ENCODE data around the gene TMEM218. TPM values are rescaled to one million over a fixed set of nuclear protein-coding genes. Genes with fewer than 3 reads are reported as not detected.

Gene TMEM218
- total RNA-seq, 1 donor from 2014 or later: 30.4 TPM

DNA sequence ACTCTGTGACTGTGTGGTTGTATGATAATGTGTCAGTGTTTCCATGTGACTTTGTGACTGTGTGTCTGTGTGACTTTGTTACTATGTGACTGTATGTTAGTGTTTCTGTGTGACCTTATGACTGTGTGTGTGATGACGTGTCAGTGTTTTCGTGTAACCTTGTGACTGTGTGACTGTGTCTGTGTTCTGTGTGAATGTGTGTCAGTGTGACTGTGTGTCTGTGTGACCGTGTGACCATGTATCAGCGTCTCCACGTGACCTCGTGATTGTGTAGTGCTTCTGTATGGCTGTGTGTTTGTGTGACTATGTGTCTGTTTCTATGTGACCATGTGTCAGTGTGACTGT, 43.6 kb upstream of the TMEM218 start:
- peak overlapping the region; percentile 15 for H3K27ac Mint-ChIP-seq (ENCODE audit: unreplicated experiment)
- no peak overlapping the region for H3K4me3 Mint-ChIP-seq
- no peak for DNase-seq (ENCODE audit: low read depth, low spot score)
- TF ChIP-seq, protein P1, sequence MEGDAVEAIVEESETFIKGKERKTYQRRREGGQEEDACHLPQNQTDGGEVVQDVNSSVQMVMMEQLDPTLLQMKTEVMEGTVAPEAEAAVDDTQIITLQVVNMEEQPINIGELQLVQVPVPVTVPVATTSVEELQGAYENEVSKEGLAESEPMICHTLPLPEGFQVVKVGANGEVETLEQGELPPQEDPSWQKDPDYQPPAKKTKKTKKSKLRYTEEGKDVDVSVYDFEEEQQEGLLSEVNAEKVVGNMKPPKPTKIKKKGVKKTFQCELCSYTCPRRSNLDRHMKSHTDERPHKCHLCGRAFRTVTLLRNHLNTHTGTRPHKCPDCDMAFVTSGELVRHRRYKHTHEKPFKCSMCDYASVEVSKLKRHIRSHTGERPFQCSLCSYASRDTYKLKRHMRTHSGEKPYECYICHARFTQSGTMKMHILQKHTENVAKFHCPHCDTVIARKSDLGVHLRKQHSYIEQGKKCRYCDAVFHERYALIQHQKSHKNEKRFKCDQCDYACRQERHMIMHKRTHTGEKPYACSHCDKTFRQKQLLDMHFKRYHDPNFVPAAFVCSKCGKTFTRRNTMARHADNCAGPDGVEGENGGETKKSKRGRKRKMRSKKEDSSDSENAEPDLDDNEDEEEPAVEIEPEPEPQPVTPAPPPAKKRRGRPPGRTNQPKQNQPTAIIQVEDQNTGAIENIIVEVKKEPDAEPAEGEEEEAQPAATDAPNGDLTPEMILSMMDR (conservative IDR thresholded peaks at IDR 0.05): no peak
- H3K36me3 Mint-ChIP-seq (ENCODE audit: low read depth): peaks cover 5% of the 10 kb centered on the region
- no peaks in the 10 kb centered on the region for H3K9me3 Mint-ChIP-seq
- H3K4me1 Mint-ChIP-seq: peaks cover 41% of the 10 kb centered on the region
- H3K27me3 Mint-ChIP-seq (ENCODE audit: low read depth): peaks cover 3% of the 10 kb centered on the region

DNA sequence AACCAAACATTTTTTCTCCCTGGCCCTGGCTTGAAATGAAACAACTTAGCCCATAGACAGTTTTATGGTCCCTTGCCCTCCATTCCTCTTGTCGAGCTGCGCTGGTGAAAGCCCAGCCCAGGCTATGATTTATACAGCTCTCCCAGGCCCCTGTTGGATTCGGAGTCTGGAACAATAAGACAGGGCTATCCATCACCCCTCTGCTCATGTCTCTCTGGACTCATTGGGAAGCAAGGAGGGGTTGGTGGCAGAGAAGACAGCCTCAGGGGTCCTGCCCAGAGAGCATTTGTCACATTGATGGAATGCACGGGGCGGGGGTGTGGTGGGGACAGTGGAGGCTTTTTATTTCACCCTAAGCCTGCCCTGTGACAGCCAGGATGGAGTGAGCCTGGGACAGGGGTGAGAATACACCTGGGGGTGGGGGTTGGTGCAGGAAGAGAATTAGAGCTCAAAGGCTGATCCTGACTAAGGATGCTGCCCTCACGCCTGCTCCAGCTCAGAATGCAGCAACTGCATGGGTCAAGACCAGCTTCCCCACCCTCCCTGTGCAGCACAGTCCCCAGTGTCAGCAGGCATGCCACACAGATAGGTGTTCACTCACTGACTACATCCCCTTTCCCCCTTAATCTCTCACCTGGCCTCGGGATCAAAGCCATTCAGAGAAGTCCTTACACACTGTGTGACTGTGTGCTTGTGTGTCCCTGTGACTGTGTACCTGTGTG, 43.1 kb upstream of the TMEM218 start:
- H3K4me1 Mint-ChIP-seq: peaks cover 39% of the 10 kb centered on the region
- H3K36me3 Mint-ChIP-seq (ENCODE audit: low read depth): peaks cover 5% of the 10 kb centered on the region
- peak overlapping the region; percentile 2 for H3K4me3 Mint-ChIP-seq
- peaks cover 3% of the 10 kb centered on the region for H3K27me3 Mint-ChIP-seq (ENCODE audit: low read depth)
- no peak for DNase-seq (ENCODE audit: low read depth, low spot score)
- H3K27ac Mint-ChIP-seq (ENCODE audit: unreplicated experiment): peak overlapping the region; percentile 2
- H3K9me3 Mint-ChIP-seq: no peaks in the 10 kb centered on the region
- TF ChIP-seq, protein P1 (conservative IDR thresholded peaks at IDR 0.05): no peak

DNA sequence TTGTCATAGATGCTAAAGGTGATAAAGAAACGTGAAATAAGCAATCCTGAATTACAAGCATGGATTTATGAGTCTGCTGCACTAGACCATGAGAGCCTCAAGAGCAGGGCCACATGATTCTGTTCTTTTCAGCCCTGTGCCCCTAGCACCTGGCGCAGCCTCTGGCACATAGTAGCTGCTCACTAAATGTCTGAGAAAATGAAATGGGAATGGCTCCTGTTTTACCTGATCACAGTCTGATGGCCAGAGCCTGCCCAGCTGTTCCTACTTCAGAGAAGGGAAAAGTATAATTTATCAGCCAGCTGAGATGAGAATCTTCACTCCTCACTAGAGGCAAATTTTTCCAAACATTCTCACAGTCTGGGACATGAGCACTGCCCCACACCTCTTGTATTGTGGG, 42.4 kb upstream of the TMEM218 start:
- Mint-ChIP-seq H3K36me3 (ENCODE audit: low read depth) (peaks cover 5% of the 10 kb centered on the region), H3K4me1 (peaks cover 39% of the 10 kb centered on the region), H3K27me3 (ENCODE audit: low read depth) (peaks cover 3% of the 10 kb centered on the region), H3K9me3 (no peaks in the 10 kb centered on the region), H3K27ac (ENCODE audit: unreplicated experiment) (no peak overlapping the region), H3K4me3 (no peak overlapping the region)
- TF ChIP-seq, protein P1 (conservative IDR thresholded peaks at IDR 0.05): no peak
- no peak for DNase-seq (ENCODE audit: low read depth, low spot score)

DNA sequence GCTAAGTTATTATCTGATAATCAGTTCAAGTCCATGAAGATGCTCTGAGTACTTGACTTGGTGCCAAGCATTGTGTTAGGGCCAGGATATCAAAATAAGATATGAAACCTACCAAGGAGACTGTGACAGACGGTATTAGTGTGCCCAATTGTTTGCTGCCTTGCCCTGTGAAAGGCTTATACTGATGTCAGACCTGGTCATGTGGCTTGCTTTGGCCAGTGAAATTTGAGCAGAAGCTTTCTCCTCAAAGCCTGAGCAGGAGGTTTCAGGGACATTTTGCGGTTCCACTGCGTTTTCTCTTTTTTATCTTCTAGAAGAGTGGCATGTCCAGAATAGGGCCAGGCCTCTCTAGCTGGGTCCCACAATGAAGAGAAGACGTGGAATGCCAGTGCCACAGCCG, 37.3 kb upstream of the TMEM218 start:
- TF ChIP-seq, protein P1 (conservative IDR thresholded peaks at IDR 0.05): no peak
- Mint-ChIP-seq H3K4me1 (no peaks in the 10 kb centered on the region), H3K9me3 (no peaks in the 10 kb centered on the region), H3K27me3 (ENCODE audit: low read depth) (no peaks in the 10 kb centered on the region), H3K36me3 (ENCODE audit: low read depth) (no peaks in the 10 kb centered on the region), H3K27ac (ENCODE audit: unreplicated experiment) (no peak overlapping the region), H3K4me3 (no peak overlapping the region)
- DNase-seq (ENCODE audit: low read depth, low spot score): no peak

DNA sequence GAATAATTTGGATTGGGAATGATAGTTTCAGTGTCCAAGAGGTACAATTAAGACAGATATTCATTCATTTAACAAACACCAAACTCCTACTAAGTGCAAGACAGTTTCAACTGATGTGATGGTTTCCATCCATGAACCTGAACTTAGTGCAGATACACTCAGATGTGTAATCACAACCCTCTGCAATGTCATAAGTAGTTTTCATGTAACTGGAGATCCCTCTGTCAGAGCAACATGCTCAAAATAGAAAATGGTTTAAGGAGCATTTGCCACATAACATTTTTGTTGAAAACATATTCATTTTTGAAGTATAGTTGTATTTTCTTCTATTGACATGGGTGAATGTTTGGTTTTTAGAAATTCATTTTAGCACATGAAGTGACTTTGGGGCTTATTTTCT, 36.6 kb upstream of the TMEM218 start:
- H3K36me3 Mint-ChIP-seq (ENCODE audit: low read depth): no peaks in the 10 kb centered on the region
- TF ChIP-seq, protein P1 (conservative IDR thresholded peaks at IDR 0.05): no peak
- DNase-seq (ENCODE audit: low read depth, low spot score): no peak
- H3K9me3 Mint-ChIP-seq: no peaks in the 10 kb centered on the region
- H3K27ac Mint-ChIP-seq (ENCODE audit: unreplicated experiment): no peak overlapping the region
- H3K27me3 Mint-ChIP-seq (ENCODE audit: low read depth): no peaks in the 10 kb centered on the region
- no peaks in the 10 kb centered on the region for H3K4me1 Mint-ChIP-seq
- H3K4me3 Mint-ChIP-seq: no peak overlapping the region

Data from neural crest cell (in vitro differentiated cells).